Activated CD8-positive, alpha-beta memory T cell treated with anti-CD3 and anti-CD28 coated beads, Interleukin-2, amount 50 U/mL, for 4 hours (primary cell): ENCODE results near the gene MAPKBP1.

Experiments used
- DNase-seq: peaks from one replicate; pipeline ENCODE4 v3.0.0-alpha.2; 2020

The MAPKBP1 gene

DNA sequence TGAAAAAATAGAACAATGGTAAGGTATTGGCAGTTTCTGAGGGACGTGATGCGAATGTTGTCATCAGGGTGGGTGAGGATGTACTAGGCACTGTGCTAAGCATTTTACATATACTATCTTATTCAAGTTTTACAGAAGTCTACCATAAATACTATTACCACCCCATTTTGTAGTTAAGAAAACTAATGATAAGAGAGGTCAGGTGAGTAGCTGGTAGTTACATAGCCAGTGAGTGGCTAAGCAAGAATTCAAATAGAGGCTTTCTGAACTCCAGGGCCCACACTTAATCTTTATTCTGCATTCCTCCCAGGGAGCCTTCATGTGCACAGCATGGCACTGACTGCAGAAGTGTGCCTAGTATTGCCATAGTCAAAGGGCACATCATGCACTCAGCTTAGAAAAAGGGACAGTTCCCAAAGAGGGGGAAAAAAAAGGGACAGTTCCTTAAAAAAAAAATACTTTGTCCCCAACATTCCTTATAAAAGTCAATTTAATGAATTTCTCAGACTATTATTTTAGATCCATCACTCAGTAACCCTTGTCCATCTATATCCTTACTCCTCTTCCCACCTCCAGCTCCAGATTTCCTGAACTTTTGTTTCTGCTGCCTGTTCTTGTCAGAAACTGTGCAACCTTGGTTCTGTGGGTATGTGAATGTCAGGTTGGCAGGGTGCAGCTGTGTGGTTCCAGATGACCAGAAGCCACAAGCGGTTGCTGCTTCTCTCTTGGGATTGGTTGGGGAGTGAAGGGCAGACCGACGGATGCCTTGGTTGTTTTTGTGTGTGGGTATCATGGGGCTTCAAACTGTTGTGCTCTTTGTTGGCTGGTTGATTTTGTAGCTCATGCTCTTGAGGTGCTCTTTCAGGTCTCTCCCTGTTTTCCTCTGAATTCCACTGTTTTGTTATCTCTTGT lies 8.3 kb downstream of the MAPKBP1 start:
- no peak for DNase-seq

DNA sequence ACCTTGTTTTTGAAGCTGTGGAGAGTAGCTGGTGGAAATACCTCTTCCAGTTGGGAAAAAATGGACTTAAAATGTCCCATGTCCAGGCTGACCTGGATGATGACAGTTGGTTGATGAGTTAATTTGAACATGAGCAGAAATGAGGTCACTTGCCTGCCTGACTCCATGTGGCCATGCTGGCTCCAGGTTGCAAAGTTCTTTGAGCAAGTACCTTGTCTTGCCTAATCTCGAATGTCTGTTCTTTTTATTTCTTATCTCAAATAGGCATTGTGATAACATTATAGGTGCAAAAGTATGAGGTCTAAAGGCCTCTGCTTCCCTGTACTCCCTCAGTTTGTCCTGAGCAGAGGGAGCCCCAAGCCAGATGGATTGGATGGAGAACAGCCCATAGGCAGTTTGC lies 9.0 kb downstream of the MAPKBP1 start:
- no peak for DNase-seq

DNA sequence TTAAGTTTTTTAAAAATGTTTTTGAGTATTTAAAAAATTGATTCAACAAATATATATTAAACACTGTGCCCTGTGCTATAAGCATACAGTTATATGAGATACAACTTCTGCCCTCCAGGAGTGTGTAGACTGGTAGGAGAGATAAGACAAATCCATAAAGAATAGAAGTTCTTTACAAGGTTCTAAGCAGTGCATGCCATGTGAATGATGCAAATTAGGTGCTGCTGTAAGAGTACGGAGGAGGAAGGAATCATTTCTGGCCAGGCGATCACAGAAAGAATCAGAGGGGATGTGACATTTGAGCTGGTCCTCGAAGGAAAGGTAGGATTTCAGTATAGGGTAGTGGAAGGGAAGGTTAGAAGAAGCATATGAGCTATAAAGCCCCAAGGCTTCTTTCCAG lies 14.0 kb downstream of the MAPKBP1 start:
- no peak for DNase-seq

- DNase-seq, result no peak
Measured at GRCh38 chr15:41789236-41789635, 15.0 kb downstream of the MAPKBP1 start.

DNA sequence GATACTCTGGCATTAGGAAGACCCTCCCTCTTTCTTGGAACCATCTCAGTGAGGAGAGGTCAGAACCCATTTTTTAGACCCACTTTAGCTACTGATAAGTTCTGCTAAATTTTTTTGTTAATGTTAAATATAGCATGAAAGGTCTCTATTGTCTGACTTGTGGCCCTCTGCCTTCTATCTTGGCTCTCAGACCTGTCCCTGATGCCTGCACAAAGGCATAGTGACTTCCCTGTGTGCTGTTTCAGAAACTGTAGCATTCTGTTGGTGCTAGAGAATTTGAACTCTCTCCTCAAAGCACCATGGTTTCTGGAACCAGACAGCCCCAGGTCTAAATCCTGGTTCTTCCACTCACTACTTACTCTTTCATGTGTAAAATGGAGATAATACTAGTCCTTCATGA lies 15.4 kb downstream of the MAPKBP1 start:
- no peak for DNase-seq

DNA sequence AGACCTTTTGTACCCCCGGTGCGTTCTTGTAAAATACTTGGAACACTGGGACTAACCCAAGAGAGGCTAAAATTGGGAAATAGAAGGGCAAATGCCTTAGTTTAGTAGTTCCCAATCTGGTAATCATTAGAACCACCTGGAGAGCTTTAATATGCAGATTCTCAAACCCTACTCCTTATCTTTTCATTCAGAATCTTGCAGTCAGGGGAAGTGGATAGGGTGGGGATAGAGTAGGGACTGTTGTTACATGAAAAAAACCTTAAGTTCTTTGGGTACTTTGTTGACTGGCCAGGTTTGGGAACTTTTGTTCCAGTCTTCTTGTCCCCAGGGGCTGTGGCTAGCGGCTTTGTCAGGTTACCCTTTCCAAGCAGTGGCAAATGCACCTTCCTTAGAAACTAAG lies 15.9 kb downstream of the MAPKBP1 start:
- DNase-seq, result no peak

GRCh38 chr15:41790756-41791546 lies 16.7 kb downstream of the MAPKBP1 start:
- DNase-seq, result no peak

- no peak for DNase-seq
Measured at GRCh38 chr15:41791547-41791937, 17.3 kb downstream of the MAPKBP1 start.

DNA sequence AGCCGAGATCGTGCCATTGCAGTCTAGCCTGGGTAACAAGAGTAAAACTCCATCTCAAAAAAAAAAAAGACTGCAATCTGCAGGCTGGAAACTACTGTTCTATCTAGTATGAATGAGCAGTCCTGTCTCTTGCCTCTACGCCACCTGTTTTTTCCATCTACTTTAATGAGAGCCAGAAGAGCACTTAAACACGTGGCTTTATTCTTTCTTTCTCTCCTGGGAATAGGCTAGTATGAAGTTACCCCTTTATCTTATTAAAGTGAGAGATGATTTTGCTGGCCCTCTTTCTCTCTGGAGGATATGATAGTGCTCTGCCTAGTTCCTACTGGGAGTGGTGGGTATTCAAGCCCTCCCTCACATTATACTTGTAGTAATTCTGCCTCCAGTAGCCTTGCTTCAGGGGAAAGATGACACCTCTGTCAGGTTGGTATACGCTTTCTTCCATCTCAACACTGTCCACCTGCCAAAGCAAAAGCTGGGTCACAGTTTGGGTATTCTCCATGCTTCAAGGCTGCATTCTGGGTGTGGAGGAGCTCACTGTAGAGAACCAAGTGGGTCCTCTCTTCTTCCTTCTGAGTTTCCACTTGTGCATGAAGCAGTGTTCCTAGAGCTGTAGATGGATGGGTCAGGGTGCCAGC lies 17.8 kb downstream of the MAPKBP1 start:
- no peak for DNase-seq

GRCh38 chr15:41794081-41794480 lies 19.8 kb downstream of the MAPKBP1 start:
- no peak for DNase-seq

DNA sequence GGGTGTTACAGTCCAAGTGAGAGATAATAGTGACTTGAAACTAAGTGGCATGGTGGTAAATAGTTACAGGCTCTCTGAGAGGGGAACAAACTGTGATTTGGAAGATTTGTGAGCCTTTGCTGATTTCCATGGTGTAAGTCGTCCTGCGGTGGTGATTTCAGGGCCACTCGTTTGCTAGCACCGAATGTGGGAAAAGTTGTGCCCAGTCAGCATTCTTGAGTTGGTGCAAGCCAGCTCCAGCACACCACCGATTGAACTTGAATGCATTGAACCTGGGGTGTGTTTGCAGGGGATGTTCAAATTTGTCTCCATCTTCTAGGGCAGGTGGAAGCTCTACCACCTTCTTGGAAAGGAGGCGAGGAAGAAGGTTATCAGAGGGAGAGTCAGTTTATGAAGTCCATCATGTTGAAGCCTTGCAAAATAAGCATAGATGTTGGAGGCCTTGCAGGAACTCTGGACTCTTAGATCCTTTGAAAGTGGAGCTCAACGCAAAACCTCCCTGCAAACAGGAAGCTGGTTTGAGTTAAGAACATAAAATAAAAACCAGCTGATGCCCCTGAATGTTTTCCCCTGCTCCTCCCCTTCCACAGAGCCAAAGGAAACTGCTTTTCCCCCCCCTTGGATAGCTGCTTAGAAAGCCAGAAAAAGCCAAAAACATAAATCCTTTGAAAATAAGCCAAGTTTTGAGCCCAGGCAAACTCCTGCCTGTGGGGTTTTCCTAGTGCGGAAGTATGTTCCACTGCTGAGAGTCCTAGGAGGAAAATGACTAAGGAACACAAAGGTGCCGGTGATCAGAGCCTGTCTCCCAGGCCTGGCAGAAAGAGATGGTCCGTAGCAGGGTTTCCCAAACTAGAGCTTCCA lies 21.9 kb downstream of the MAPKBP1 start:
- no peak for DNase-seq

DNA sequence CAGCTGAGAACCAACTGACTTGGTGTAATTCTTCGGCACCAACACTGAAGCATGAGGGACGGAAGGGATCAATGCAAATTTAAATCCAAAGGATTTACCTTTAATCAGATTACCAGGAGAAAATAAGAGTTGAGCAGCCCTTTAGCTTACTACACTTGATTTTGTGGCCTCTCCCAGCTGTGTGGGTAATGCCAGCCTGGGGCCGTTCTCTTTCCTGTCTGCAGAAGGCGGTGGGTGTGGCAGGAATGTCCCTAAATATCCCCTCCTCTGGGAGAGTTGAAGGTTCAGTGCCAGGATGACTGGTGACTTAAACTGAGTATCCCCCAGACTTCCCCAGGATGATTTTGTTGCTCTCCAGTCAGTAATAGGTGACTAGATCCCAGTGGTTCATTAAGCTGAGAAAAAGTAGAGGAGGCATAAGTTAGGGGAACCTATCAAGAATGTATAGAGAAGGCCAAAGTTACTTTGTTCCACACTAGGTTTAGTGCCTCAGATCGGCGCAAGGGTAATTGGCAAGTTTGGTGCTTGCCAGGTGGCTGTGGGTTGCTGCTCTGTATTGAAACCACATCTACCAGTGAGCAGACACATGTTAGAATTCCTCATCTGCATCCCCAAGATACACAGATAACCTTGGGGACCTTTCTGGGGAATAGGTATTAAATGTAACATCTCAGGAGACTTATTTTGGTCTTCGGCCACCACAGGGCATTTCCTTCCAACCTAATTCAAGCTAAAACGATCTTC lies 23.1 kb downstream of the MAPKBP1 start:
- DNase-seq, result no peak

GRCh38 chr15:41798607-41799487 lies 24.6 kb downstream of the MAPKBP1 start:
- no peak for DNase-seq

- DNase-seq, result no peak
Measured at GRCh38 chr15:41799488-41799805, 25.2 kb downstream of the MAPKBP1 start.

GRCh38 chr15:41801185-41801584 lies 26.9 kb downstream of the MAPKBP1 start:
- no peak for DNase-seq

DNA sequence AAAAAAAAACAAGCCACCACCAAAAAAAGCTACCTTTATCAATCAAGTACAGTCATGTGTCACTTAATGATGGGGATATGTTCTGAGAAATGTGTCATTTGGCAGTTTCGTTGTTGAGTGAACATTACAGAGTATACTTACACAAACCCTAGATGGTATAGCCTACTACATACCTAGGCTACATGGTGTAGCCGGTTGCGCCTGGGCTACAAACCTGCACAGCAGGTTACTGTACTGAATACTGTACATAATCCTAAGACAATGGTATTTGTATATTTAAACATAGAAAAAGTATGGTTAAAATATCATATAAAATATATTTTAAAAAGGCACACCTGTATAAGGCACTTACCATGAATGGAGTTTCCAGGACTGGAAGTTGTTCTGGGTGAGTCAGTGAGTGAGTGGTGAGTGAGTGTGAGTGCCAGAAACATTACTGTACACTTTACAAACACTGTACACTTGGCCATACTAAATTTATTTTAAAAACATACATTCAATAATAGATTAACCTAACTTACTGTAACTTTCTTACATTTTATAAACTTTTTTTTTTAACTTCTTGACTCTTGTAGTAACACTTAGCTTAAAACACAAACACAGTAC lies 27.7 kb downstream of the MAPKBP1 start:
- DNase-seq, result no peak

DNA sequence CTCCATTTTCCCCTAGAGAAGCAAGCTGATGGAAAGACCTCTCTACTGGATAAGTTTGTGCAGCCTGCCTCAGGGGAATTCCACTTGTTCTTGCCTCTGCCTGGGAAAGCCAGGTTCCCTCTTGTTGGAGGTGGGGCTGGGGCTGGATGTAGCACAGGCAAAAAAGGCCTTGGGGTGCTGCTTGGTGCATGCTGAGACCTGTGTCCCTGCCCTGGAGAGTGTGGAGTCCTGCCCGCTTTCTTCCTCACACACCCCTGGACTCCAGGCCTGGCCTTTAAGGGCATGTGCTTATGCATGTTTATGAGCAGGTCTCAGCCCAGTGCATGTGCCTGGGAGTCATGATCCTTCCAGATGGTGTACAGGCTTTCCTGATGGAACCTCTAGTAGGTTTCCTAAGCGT lies 30.1 kb downstream of the MAPKBP1 start:
- DNase-seq, result no peak

DNA sequence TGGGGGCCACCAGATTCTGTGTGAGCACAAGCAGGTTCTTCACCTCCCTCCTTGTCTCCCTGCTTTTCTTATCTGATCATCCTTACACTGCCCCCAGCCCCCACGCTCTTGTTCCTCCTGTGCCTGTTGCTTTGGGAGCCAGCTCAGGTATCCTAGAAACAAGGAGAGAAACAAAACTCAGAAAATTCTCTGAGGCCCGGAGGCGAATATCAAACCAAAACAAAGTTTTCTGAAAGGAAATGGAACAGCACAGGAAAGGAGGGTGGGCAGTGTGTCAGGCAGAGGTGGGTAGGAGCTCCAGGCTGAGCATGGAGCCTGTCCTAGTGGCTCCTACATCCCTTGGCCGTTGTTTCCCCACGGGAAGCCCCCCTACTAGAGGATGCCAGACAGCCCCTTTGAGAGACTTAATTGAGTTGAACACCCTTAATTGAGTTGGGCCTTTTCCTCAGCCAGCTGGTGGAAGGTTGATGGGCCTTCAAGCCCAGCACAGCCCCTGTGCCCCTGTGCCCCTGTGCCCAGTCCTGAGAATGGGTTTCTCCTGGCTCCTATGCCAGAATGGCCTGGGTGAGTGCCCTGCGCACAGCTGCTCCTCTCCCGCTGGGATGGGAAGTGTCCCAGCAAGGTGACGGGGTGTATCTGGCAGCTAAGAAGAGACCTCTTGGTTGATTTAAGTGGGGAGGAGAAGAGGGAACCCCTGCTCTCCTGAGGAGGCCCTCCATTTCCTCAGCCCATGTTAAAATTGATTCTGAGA lies 30.8 kb downstream of the MAPKBP1 start:
- DNase-seq, result no peak

DNA sequence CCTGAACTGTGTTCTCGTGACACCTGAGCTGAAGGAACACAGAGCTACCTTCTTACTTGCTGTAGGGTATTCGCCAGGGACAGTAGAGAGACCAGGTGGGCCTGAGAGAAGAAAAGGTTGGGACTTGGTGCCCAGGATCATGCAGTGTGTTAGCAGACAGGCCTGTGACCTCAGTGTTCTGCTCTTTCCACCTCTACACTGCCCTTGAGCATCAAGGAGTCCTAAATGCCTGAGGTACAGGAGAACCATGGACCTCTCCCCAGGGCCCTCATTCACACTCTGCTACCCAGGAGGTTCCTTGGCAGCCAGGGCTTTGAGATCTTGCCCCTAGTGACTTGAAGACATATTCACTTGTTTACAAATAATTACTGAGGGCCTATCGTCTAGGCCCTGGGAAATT lies 31.4 kb downstream of the MAPKBP1 start:
- no peak for DNase-seq
